Hematopoietic multipotent progenitor cell treated with erythropoietin and hydrocortisone succinate and interleukin-3 and kit ligand, for 4 days (in vitro differentiated cells): Measurements from ENCODE around the gene MYOCOS.
"Not testable (repeated sequence)": the region's sequence is repeated elsewhere in the genome, so short reads cannot be mapped to it uniquely, and the experiment has no call there.

ENCODE experiments used
- DNase-seq: peaks from one replicate; pipeline ENCODE4 v3.0.0-alpha.2; 2015

Gene MYOCOS, protein sequence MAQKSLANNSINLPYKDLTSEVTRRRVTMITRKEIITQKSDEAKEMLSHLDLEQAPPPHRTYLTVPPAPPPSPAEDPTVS

DNA sequence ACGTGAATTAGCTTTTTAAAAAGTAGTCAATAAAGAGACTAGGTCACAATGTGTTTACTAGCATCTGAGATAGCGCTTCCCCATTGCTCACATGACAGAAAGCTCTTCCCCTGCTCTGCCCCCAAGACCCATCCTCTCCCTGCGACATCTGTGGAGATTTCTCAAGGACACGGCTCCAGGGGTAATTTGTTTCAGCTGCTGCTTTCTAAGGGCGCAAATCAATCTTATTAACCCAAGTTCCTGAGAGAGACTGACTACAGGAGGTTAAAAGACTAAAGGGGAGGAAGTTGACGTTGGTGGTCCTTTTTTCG lies at the start of gene MYOCOS:
MYOCOS (plus strand) TSS at position 92 of the 311 bp plus-strand sequence. CDS start 1,641 bp downstream, outside the sequence.
- DNase-seq = no peak

DNA sequence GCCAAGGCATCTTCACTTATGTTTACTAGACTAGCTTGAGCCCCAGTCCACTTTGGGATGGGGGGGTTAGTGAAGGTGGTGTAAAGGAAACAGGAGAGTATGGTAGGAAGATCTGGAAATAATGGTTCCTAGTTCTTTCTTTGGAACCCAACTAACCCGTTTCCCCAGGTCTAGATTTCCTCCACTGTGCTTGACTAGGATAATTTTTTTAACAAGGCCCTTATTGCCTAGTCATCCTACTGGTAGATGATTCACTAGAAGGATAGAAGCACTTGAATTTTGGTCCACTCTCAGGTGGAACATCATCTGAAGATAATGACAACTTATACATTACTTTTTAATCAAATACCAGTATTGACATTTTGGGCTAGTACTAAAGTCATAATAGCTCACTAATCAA lies 45.9 kb upstream of the MYOCOS start:
- no peak for DNase-seq

DNA sequence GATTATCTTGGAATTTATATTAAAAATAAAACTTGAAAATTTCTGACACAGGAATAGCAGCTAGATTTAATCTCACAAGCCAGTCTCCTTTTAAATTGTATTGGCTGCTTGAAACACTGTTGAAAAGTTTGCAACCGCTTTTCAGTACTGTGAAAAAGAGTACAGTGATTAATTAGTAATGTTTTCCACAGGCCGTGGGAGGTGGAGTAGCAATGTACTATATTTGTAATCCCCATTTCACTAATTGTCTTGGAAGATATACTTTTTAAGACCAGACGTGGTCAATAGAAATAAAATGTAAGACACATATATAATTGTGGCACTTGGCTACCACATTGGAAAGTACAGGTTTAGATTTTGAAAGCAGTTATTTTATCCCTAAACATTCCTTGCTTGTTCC lies 40.8 kb upstream of the MYOCOS start:
- no peak for DNase-seq

DNA sequence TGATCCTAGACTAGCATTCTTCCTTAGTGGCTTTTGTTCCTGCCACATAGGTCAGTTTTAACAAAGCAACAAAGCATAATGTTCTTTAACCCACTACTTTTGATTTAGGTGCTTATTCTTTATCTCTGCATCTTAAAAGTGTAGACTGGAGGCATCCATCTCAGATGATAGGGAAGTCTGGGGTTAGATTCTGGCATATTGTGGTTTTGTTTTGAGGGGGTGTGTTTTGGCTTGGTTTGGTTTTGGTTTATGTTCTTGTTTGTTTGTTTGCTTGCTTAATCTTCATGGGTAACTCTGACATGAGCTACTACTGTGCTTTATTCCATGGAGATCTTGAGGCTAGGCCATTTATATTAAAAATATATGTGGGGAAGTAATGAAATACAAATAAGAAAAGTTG lies 40.3 kb upstream of the MYOCOS start:
- peak; percentile 28 for DNase-seq

DNA sequence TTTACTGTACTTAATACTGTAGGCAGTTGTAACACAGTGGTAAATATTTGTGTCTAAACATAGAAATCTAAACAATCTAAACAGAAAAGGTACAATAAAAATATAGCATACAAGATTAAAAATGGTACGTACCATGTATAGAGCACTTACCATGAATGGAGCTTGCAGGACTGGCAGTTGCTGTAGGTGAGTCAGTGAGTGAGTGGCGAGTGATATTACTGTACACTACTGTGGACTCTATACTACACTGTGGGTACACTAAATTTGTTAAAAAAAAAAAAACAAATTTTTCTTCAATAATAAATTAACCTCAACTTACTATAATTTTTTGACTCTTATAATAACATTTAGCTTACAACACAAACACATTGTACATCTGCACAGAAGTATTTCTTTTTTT lies 39.5 kb upstream of the MYOCOS start:
- no peak for DNase-seq

DNA sequence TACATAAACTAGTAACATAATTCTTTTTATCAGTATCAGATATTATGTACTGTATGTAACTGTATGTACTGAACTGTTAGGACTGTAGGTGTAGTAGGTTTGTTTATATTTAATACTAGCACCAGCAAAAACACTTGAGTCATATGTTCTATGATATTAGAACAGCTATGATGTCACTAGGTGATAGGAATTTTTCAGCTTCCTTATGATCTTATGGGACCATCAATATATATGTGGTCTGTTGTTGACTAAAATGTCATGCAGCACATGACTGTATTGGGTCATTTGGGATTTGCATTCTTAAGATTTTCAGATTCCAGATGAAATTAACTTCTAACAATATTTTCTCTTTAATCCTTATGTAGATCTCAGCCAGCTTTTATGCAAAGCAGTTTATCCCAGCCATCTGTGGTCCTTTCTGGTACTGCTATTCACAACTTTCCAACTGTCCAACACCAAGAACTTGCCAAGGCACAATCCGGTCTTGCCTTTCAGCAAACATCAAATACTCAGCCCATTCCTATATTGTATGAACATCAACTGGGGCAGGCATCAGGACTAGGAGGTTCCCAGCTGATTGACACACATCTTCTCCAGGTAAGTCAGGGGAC lies 38.3 kb upstream of the MYOCOS start:
- no peak for DNase-seq

DNA sequence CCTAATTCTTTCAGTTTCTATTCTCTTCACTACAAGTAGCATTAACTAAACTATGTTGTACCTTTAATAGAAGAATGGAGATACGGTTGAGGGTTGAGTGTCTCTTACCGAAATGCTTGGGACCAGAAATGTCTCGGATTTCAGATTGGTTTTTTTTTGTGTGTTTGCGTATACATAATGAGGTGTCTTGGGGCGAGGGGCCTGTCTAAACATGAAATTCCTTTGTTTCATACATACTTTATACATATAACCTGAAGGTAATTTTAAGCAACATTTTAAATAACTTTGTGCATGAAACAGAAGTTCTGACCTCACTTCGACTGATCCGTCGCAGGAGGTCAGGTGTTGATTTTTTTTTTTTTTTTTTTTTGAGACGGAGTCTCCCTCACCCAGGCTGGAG lies 36.3 kb upstream of the MYOCOS start:
- no peak for DNase-seq

DNA sequence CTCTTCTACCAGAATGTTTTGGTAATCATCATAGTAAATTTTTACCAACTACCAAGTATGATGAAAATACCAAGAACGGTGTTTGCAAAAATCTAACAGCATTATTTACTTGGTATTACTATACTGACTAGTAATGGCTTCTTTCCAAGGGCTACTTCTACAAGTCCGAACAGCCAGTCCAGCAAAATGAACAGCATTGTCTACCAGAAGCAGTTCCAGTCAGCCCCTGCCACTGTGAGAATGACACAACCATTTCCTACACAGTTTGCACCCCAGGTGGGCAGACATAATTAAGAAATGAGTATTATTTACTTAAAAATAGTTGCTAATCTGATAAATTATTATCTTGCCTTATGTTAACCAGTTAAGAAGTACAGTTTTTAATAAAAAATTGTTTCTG lies 33.8 kb upstream of the MYOCOS start:
- DNase-seq = no peak

DNA sequence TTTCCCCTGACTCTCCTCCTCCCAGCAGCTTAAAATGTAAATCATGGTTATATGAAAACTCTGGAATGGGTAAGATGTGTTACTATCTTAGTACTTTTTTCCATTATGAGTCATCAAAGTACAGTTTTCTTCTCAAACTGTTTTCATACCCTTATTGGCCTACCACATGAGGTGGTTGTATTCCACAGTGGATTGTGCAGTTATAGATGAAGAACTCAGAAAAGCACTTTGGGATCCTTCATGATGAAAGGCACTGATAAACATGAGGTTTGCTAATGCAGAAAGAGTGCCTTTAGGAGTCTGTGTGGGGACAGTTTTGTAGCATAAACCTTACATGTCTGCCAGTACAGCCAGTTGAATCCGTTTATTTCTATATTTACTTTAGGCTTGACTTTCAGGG lies 32.0 kb upstream of the MYOCOS start:
- no peak for DNase-seq

DNA sequence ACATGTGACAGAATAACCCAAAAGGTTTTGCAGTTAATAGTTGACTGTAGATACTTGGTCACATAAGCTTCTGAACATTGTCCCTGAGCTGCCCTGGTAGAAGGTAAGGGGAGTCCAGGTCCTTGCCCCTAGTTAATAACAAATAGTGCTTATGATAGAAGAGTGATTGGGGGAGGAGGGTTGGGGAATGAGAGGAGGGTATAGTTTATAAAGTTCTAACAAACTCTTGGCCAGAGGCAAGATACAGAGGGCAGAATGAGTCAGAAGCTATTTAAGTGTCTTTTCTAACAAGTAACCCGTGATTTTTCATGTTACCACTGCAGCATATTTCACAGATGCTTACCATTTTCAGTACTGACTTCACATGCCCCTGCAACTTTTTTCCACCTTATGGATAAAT lies 26.7 kb upstream of the MYOCOS start:
- DNase-seq = no peak

DNA sequence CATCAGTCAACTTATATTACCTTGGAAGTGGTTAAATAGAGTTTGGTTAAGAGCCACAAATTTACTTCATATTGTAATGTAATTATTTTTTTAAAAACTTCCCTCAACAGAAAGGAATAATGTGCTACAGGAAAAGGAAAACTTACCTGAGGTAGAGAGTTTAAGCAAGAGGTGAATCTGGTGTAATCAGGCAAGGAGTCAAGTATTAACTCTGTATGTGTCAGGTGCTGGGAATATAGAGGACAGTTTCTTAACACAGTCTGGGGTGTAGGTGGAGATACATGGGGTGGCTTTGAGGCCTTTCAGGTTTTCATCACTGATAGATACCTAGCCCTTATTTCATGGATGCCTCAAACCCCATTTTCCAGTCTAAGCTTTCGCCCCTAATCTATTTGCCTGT lies 25.9 kb upstream of the MYOCOS start:
- no peak for DNase-seq

DNA sequence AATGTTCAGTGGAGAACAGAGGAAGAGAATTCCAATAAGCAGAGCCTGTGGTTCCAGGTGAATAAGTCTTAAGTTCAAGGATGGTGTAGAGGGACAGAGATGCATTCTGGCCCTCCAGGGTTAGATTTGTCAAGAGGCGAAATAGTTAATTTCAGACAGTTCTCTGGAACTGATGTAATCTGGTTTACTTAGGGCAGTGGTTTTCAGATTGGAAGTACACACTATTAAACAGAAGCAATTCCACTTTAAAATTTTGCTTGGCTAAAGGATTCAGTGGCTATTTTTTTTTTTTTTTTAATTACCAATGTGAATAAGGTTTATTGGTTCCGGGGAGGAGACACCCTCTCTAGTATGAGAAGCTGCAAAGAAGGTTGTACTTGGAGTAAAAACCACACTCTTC lies 25.3 kb upstream of the MYOCOS start:
- no peak for DNase-seq

DNA sequence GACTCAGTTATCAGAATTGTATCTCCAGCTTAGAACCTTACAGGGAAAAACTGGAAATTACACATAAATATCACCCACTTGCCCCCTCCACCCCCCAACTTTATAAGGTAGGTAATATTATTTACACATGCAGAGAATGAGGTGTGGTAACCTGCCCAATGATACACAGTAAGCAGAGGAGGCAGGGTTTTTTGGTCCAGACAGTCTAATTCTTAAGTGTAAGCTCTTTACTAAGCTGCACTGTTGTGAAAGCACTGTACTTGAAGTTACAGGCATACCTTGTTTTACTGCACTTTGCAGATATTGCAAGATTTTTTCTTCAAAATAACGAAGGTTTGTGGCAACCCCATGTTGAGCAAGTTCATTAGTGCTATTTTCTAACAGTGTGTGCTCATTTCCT lies 24.8 kb upstream of the MYOCOS start:
- DNase-seq = peak; percentile 52

DNA sequence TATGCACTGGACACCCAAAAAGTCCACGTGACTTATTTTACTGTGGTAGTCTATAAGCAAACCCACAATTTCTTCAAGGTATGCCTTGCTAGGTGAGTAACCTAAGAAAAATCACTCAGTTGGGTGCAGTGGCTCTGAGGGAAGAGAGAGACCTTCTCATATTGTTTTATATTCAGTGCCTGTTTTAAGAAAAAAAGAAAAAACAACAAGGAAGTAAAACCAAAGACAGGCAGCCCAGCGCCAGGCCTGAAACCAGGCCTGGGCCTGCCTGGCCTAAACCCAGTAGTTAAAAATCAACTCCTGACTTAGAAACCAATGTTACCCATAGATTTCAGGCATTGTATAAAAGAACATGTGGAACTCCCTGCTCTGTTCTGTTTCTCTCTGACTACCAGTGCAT lies 21.7 kb upstream of the MYOCOS start:
- DNase-seq = not testable (repeated sequence)

DNA sequence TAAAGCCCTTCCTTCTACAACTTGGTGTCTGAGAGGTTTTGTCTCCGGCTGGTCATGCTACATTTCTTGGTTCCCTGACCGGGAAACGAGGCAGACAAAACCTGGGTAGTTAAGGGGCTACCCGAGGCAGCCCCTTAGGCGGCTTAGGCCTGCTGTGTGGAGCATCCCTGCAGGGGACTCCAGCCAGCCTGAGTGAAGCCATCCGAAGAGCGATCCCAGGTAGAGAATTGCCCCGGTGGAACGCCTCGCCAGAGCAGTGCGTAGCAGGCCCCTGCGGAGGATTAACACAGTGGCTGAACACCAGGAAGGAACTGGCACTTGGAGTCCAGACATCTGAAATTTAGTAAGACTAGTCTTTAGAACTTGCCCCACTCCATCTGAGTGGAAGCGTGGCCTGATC lies 21.2 kb upstream of the MYOCOS start:
- no peak for DNase-seq

DNA sequence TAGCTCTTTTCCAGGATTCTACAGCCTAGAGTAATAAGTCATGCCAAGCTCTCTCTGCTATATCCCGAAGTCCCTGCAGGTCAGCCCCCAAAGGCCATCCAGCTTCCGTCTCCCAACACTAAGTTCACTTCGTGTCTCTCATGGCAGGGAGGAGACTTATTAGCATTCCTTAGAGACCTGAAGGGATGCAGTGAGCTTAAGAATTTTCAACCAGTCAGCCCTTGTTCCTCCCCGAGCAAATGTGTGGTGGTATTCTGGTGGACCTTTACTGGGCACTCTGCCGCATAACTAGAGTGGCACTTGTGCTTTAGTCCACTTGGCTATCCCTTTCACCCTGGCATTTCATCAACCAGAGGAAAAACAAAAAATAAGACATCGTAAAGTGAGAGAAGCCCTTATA lies 19.0 kb upstream of the MYOCOS start:
- not testable (repeated sequence) for DNase-seq

DNA sequence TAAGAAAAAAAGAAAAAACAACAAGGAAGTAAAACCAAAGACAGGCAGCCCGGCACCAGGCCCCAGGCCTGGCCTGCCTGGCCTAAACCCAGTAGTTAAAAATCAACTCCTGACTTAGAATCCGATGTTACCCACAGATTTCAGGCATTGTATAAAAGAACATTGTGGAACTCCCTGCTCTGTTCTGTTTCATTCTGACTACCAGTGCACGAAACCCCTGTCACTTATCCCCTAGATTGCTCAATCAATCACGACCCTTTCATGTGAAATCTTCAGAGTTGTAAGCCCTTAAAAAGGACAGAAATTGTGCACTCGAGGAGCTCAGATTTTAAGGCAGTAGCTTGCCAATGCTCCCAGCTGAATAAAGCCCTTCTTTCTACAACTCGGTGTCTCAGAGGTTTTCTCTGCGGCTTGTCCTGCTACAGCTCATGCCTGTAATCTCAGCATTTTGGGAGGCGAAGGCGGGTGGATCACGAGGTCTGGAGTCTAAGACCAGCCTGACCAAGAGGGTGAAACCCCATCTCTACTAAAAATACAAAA lies 15.6 kb upstream of the MYOCOS start:
- DNase-seq = no peak

DNA sequence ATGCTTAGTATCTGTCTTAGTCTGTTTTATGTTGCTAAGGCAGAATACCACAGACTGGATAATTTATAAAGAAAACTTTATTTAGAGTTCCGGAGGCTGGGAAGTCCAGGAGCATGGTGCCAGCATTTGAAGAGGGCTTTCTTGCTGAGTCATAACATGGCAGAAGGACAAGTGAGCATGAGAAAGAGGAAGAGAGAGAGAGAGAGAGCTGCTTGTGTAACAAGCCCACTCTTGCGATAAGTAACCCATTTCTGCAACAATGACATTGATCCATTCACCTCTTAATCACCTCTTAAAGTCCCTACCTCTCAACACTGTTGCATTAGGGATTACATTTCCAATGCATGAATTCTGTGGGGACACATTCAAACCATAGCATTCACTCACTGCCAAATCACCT lies 11.7 kb upstream of the MYOCOS start:
- DNase-seq = peak; percentile 48

DNA sequence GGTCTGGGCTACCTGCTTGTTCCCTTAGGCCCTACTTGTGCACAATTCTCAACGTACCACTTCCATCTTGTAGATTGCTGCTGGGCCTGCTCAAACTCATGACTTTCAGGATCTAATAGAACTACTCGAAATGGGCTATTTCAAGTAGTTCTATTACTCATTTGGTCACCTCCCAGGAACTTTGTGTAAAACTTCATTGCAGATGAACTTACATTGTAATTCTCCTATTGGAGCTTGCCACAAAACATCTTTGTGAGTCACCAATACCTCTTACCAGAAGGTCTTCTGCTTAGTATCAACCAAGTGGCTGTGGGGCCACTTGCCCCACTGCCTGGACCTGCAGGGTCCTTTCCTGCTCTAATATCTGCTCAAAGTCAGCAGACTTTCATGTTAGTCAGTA lies 10.7 kb upstream of the MYOCOS start:
- no peak for DNase-seq

DNA sequence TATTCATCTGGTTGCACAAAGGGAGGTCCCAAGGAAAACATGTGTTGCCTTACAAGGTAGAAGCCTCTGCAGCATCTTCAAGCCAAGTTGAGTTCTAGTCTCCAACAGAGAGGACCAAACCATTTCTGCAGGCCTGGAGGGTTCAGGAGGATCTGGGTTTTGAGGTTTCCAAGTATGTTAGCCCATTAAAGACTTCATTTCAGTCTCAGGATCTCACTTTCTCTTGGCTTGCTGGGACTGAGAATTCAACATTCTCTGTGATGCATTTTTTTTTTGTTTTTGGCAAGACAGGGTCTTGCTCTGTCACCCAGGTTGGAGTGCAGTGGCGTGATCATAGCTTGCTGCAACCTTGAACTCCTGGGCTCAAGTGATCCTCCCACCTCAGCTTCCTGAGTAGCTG lies 8.8 kb upstream of the MYOCOS start:
- no peak for DNase-seq

DNA sequence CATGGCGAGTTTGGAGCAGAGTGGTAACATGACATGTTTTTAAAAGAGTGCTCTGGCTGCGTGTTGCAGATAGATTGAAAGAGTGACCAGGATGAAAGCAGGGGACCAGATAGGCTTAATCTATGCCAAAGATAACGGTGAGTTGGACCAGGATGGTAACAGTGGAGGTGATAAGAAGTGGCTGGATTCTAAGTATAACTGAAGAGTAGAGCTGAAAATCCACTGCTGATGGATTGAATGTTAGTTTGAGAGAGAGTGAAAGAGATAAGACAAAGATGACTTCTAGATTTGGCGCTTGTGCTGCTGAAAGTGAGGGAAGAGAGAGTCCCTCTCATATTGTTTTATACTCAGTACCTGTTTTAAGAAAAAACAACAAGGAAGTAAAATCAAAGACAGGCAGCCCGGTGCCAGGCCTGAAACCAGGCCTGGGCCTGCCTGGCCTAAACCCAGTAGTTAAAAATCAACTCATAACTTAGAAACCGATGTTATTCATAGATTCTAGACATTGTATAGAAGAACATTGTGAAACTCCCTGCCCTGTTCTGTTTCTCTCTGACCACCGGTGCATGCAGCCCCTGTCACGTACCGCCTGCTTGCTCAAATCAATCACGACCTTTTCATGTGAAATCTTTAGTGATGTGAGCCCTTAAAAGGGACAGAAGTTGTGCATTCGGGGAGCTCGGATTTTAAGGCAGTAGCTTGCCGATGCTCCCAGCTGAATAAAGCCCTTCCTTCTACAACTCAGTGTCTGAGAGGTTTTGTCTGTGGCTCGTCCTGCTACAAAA lies 6.7 kb upstream of the MYOCOS start:
- DNase-seq = not testable (repeated sequence)

DNA sequence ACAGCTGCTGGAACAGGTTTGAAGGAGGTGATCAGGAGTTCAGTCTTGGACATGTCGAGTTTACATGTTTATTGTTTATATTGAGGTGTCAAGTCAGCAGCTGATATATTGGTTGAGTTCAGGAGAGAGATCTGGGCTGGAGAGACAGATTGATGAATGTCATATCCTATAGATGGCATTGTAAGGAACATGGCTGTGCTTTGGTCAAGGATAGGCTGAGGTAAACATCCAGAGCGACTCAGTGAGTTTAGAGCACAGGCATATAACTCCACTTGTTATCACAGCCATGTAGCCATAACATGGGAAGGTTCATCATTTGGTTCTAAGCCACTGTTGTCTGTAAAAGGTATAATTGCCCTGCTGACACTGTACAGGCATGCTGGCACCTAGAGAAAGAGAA lies 5.5 kb upstream of the MYOCOS start:
- no peak for DNase-seq

DNA sequence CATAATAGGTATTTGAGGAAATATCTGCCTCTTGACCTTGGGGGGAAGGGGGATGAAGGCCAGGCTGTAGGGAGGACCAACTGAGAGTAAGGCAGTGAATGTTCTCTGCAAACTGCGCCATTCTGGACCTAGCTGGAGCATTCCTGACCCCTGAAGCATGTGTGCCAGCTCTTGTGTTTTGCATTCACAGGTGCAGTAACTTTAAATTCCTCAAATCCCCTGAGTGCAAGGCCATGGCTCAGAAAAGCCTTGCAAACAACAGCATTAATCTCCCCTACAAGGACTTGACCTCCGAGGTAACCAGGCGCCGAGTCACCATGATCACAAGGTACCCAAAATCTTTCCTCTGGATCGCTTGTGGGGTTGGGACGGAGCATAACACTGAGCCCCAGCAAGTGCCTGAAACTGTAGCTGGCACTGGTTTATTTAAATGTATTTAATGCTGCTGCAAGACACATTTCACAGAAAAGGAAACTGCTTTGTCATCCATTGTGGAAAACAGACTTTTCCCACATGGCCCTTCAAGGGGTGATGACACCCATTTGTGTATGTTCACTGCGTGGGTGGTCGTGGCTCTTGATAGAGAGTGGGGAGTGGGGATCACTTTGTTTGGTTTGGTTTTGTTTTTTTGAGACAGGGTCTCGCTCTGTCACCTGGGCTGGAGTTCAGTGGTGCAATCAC lies 1.7 kb downstream of the MYOCOS start:
- no peak for DNase-seq

DNA sequence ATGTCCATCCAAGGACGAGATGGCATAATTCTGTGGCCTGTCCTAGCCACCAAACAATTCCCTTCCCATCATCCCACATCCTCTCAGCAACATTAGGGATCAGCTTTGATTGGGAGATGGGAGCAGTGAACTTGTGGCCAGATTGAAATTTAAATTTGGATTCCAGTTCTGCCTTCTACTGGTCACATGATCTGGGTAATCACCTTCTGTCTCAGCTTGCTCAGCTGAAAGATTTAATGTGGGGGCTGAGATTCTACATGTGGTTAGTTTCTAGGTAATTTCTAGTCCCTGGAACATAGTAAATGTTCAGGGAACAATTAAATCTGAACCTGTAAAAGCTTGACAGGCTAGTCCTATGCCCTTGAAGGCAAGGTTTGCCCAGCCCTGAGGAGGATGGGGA lies 3.2 kb downstream of the MYOCOS start:
- no peak for DNase-seq
